LNCaP clone FGC (cell line): ENCODE data around the gene PGBD5.

Experiments used
- DNase-seq: peaks from one replicate; pipeline ENCODE4 v3.0.0-alpha.2; 2011; ENCODE audit warnings: low read depth
- H3K4me3 ChIP-seq: 2 replicates; pipeline ENCODE4 v1.5.1; 2011; ENCODE audit warnings: mild to moderate bottlenecking, low read depth, low read length, control low read depth
- TF ChIP-seq, protein P1 (sequence below): IDR thresholded peaks from 2 replicates; pipeline ENCODE4 v1.5.1; 2012; ENCODE audit warnings: mild to moderate bottlenecking; ENCODE audit not compliant: control insufficient read depth, insufficient read depth; ENCODE audit errors: extremely low read depth

The PGBD5 gene

DNA sequence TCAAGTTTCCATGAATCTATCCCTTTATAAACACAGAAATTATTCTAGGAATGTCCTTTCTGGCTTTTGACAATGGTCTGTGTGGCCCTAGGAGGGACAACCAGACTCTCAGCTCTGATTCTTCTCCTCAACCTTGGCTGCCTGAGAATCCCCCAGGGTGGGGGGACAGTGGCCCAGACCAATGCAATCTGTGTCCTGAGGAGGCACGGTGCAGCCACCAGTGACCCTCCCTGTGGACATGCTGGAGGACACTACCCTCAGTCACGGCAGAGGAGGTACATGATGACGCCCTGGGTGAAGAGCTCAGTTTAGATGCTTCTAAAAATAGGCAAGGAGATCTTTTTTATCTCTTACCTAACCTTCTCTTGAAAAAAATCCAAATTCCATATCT lies 91.7 kb downstream of the PGBD5 start:
- H3K4me3 ChIP-seq = no peak overlapping the region
- DNase-seq = no peak
- TF ChIP-seq, protein P1, sequence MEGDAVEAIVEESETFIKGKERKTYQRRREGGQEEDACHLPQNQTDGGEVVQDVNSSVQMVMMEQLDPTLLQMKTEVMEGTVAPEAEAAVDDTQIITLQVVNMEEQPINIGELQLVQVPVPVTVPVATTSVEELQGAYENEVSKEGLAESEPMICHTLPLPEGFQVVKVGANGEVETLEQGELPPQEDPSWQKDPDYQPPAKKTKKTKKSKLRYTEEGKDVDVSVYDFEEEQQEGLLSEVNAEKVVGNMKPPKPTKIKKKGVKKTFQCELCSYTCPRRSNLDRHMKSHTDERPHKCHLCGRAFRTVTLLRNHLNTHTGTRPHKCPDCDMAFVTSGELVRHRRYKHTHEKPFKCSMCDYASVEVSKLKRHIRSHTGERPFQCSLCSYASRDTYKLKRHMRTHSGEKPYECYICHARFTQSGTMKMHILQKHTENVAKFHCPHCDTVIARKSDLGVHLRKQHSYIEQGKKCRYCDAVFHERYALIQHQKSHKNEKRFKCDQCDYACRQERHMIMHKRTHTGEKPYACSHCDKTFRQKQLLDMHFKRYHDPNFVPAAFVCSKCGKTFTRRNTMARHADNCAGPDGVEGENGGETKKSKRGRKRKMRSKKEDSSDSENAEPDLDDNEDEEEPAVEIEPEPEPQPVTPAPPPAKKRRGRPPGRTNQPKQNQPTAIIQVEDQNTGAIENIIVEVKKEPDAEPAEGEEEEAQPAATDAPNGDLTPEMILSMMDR = no peak

DNA sequence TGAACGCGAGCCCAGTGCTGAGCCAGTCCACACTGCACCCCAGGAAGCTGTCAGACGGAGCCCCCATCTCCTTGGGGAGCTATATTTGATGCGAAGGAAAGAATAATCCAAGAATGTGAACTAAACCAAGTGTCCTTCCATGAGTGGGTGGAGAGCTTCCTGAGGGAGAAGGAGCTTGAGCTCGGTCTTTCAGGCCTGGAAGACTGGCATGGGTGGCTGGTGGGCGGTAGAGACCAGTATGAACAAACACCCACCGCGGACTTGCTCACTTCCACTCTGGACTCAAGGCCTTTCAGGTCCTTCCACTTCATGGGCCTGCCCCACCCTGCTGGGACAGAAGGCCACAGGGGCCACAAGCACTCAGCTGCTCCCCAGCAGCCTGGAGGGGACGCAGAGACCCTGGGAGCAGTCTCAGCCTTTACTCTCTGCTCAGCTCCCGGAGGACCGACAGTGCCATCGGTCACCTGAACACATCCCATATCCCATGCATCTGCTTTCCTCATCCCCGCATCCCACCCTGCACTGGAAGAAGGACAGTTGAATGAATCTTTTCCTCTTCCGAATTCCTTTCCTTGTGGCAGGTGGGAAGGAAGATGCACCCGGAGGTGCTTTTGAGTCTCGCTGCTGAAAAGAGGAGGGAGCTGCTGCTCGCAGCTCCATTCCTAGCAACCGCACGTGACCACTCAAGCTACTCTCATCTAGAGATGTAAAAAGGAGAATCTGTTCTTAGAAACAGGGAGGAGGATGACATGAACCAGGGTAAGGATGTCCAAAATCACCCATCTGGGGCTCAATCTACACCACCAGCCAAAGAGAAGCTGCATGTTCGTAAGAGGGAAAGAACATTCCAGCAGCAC lies 92.3 kb downstream of the PGBD5 start:
- TF ChIP-seq, protein P1 = no peak
- H3K4me3 ChIP-seq = no peak overlapping the region
- DNase-seq = no peak

DNA sequence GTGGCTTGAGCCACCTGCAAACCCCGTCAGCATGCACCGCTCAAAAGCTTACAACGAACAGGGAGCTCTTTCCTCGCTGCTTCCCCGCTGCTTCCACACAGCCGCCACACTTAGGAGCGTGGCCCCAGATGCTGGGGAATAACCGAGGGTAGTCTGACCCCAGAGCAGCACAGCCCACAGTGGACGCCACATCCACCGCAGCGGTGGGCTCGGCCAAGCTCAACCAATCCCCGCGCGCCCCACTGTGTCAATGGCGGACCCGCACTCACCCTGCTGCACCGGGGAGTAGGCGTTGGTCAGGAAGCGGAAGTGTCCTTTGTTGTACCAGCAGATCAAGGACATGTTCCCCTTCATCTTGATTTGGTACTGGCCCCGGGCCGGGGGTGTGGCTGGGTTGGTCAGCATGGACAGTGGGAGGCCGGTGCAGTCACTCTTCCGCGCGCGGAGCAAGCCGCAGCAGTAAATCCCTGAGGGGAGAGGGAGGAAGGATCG lies 93.5 kb downstream of the PGBD5 start:
- DNase-seq = no peak
- TF ChIP-seq, protein P1 = no peak

DNA sequence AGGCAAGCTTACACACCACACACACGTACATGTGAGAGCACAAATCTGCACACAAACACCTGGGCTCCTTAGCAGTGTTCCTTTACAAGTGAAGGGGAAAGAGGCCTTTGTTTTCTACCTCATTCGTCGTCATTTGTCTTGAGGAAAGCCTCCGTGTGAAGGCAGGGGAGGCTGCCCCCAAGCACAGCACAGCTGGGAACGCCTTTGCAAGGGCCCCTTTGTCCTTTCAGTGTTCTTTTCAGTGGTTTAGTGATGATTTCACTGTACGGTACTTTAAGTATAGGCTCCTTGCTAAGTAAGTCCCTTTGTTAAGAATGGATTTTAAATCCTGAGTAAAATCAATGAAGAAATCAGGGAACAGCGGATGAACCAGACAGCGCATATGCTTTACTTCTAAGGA lies 94.1 kb downstream of the PGBD5 start:
- TF ChIP-seq, protein P1 = no peak
- DNase-seq = no peak
- H3K4me3 ChIP-seq = no peak overlapping the region

More for the DNA sequence above, 93.5 kb downstream of the PGBD5 start:
- H3K4me3 ChIP-seq = no peak overlapping the region

DNA sequence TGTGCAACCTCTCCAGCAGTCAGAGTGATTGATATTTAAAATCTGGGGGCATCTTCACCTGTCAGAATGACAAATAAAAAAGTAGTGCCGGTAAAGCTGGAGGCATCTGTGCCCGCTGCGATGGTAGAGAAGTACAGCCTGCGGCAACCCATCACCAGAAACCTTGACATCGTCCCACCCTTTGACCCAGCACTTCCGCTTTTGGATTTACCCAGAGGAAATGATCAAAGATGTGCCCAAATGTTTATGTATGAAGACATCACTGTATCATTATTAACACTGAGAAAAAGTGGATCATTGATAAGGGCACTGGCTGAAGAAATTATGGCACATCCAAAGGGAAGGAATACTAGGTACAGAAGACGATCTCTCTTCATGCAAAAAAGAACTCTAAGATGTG lies 96.0 kb downstream of the PGBD5 start:
- DNase-seq = no peak
- no peak overlapping the region for H3K4me3 ChIP-seq
- TF ChIP-seq, protein P1 = no peak

DNA sequence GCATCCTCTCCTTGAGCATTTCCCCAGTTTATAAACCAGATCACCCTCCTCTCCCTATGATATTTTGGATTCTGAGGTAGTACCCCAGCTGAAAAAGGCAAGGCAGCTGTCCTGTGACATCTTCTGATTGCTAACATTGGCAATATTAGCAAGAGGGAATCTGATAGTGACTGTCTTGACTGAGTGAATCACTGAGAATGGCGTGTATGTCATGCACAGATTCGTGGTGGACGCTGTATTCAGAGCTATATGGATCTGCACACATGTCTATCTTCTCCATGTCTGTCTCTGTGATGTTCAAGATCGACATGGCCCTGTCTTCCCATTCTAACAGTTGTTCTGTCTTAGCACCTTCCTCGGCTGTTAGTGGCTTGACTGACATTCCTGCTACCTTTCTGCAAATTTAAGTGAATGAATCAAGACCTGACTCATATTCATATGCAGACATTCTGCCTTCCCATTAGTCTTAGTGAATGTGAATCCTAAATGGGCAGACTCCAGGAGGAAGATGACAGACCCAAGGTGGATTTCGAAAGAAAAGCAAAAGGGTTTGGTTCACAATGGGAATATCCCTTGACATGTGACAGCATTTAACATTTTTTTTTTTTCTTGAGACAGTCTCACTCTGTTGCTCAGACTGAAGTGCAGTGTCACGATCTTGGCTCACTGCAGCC lies 97.7 kb downstream of the PGBD5 start:
- no peak for DNase-seq
- TF ChIP-seq, protein P1 = no peak
- H3K4me3 ChIP-seq = no peak overlapping the region
